GM19438 (cell line): ENCODE data around the gene AQP6.

Experiments used
- ATAC-seq: cut with Tn5 transposase; IDR thresholded peaks from one replicate; pipeline ENCODE4 v1.9.1; 2021; ENCODE audit warnings: low read depth; ENCODE audit not compliant: unreplicated experiment

Gene AQP6

GRCh38 chr12:49942512-49942893 lies 30.2 kb upstream of the AQP6 start:
- no peak for ATAC-seq

DNA sequence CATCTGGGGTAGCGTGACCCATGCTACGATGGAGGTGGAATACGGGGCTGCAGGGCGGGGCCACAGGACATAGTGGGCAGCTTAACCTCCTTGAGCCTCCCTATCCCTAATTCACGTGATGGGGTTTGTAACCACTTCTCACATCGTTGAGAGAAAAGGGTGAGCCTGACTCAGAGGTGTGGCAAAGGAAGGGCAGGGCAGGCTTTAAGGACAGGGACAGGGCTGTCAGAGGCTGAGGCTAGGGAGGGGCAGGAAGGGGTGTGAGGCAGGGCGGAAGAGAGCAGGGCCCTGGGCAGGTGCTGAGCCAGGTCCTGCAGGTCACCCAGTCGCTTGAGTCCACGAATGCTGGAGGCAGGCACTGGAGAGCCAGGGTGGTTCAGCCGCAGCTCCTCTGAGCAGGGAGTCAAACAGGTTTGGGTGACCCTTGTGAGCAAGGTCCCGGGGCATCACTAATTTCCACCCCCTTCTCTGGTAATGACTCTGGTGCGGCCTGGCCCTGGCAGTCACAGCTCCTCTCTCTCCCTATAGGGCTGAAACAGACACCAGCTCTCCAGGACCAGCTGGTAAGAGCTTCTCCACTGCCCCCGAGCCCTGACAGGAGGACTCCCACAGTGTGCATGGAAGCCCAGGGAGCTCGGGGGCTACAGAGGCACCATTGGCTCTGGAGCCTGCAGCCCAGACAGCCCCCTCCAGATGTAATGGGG lies 29.7 kb upstream of the AQP6 start:
- ATAC-seq, result no peak

DNA sequence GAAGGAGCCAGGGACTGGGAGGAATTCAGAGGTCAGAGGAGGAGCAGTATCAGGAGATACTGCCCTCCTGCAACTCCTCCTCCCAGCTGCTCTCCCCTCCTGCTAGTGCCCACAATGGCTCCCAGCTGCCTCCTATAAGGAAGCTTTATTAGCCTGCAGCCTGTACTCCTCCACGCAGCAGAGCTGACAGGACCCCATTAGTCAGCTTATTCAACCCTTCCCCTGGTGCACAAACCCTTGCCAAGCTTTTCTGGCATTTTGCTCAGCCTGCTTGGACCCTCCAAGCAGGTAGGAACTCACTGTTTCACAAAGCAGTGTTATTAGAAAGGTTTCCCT lies 29.2 kb upstream of the AQP6 start:
- no peak for ATAC-seq

DNA sequence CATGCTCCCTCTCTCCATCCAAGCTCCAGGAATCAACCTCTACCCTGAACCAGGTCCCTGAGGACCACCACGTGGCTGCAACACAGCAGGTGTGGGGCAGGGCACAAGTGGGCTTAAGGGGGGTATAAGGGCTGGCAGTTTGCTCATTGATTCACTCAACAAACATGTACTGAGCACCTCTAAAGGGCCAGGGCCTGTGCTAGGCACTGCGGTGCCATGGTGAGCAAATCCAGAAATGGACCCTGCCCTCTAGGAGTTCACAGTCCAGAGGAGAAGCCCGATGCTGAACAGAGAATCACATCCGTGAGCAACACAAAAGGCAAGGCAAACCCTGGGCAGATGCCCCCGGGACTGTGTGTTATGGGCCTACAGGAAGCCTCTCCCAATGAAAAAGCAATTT lies 28.7 kb upstream of the AQP6 start:
- no peak for ATAC-seq

DNA sequence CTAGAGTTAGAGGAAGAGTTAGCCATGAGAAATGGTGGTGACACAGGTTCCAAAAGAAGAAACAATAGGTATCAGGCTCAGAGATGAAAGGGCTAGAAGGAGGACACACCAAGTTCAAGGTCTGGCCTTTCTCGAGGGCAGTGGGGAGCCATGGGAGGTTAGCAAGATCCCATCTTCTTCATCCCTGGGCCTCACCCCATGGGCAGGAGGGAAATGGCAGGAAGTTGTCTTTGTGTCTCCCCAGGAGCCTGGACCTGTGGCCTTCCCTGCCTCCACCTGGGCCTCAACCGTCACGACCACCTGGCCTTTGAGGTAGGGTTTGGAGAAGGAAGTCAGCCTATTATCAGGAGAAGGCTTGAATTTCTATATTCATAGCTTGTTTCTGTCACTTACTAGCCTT lies 28.0 kb upstream of the AQP6 start:
- ATAC-seq, result no peak

- peak; percentile 92 for ATAC-seq
These were observed 27.2 kb upstream of the AQP6 start for GRCh38 chr12:49945394-49946080.

- no peak for ATAC-seq
These were observed 26.7 kb upstream of the AQP6 start for GRCh38 chr12:49946086-49946485.

DNA sequence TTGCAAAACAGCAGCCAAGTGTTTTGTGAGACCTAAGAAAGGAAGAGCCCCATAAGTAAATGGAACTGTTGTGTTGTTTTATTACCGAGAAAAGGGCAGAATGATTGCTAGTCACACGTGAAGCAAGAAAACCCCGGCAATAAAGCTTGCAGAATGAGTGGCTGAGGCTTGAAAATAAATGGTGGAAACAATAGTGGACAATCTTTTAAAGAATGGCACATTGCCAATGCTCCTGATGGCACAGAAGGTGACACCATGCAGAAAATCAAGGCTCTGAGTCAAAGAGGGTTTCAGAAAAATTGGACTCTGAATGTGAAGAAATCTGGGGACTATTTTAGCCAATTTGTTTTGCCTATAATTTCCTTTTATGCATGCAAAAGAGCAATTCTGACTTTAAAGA lies 26.2 kb upstream of the AQP6 start:
- no peak for ATAC-seq

- no peak for ATAC-seq
These were observed 25.0 kb upstream of the AQP6 start for GRCh38 chr12:49947593-49948226.

GRCh38 chr12:49948866-49949845 lies 23.6 kb upstream of the AQP6 start:
- ATAC-seq, result no peak

- no peak for ATAC-seq
These were observed 22.9 kb upstream of the AQP6 start for GRCh38 chr12:49949866-49950265.

GRCh38 chr12:49950273-49951251 lies 22.2 kb upstream of the AQP6 start, which contains the start of gene AQP2:
Gene AQP2 (plus strand): TSS chr12:49950737. CDS start chr12:49950831, 94 bp downstream.
- no peak for ATAC-seq

GRCh38 chr12:49951411-49952240 lies 21.1 kb upstream of the AQP6 start:
- no peak for ATAC-seq

GRCh38 chr12:49952391-49953055 lies 20.2 kb upstream of the AQP6 start:
- ATAC-seq, result no peak

DNA sequence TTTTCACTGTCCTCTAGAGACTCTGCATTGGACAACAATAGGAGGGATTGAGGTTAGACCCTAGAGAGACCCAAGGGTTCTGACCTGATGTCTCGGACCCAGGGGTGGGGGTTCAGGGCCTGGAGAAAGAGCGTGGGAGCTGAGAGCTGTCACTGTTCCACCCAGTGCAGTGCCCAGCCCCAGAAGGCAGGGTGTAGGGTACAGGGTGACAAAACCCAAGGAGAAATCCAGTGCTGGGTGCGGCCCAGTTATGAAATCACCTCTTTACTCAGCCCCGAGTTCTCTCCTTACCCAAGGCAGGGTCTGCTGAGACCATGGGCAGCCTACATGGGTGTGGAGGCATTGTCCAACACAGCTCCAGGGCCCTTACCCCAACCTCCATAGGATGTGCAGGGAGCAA lies 19.6 kb upstream of the AQP6 start:
- no peak for ATAC-seq

GRCh38 chr12:49953961-49954846 lies 18.5 kb upstream of the AQP6 start:
- ATAC-seq, result no peak
